NCI-H446 (cell line): ENCODE results near the gene ATP1B3.
"Not testable (repeated sequence)": the region's sequence is repeated elsewhere in the genome, so short reads cannot be mapped to it uniquely, and the experiment has no call there.

Source experiments
- DNase-seq, 2 experiments: peaks; one replicate each; lab custom pipeline; 2025; lab: John Stamatoyannopoulos, UW

The ATP1B3 gene

DNA sequence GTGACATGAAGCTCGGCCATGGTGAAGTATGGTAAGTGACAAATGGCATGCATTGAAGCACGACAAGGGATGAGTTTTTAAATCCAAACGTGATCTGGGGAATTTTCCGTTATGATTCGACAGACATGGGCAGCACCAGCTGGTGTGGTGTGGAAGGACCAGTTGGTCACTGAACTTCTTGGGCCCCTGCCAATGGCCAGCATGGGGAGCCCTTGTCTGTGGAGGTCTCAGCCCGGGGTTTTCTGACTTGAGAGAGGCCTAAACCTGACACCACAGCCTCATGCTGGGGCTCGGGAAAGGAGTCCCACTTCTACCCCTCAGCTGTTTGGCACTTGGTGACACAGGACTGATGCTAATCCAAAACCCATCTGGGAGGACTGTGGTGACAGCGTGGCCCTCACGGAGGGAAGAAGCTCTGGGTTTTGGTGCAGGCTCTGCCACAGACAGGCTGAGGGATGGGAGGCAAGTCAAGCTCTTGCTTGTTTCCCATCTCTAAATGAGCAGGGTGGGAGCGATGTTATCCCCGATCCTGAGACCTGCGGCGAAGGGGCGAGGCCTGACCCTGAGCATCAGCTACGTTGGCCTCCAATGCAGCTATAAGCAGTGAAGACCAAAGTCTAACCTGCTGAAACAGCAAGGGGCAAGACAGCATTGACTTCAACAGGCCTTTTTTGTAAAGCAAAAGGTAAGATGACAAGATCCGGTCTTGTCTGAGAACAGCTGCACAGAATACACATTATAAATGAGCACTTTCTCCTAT is 69.5 kb downstream of the ATP1B3 start:
- no peak for DNase-seq

DNA sequence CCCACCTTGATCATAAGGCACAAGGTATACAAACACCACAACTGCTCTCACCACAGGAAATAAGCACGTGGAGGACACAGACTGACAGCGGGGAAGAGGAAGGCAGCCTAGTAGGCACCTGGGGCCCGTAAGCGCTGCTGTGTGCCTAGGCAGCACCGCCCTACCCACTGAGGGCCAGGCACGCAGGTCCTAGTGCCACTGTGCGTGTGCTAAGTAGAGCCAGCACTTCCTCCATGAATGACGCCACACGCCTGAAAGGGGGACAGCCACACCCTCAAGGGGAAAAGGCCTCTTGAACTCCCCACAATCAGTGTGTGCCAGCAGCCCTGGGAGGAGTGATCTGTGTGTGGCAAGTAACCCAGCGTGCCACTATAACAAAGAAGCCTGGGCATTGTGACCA is 73.0 kb downstream of the ATP1B3 start:
- no peak for DNase-seq

- no peak for DNase-seq
Observed at GRCh38 chr3:141949972-141950371, 73.5 kb downstream of the ATP1B3 start.

- no peak for DNase-seq
Observed at GRCh38 chr3:141950572-141951493, 74.4 kb downstream of the ATP1B3 start.

DNA sequence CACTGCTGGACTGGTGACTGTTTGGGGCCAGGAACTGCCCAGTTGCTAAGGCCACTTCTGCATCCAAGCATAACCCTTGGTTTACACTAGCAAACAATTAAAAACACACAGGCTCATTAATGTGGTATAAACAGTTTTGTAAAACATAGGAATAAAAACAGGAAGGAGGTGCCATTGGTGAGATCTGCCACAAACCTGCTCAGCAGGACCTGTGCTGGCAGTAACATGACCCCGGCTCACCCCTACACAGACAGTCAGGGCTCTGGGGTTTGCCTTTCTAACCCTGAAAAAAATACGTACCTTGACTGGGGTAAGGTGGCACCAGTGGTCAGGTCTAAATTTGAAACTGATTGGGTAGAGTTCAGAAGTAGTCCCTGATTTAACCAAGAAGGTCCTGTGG is 76.2 kb downstream of the ATP1B3 start:
- no peak for DNase-seq

GRCh38 chr3:141955175-141955574 is 78.7 kb downstream of the ATP1B3 start:
- DNase-seq = no peak

DNA sequence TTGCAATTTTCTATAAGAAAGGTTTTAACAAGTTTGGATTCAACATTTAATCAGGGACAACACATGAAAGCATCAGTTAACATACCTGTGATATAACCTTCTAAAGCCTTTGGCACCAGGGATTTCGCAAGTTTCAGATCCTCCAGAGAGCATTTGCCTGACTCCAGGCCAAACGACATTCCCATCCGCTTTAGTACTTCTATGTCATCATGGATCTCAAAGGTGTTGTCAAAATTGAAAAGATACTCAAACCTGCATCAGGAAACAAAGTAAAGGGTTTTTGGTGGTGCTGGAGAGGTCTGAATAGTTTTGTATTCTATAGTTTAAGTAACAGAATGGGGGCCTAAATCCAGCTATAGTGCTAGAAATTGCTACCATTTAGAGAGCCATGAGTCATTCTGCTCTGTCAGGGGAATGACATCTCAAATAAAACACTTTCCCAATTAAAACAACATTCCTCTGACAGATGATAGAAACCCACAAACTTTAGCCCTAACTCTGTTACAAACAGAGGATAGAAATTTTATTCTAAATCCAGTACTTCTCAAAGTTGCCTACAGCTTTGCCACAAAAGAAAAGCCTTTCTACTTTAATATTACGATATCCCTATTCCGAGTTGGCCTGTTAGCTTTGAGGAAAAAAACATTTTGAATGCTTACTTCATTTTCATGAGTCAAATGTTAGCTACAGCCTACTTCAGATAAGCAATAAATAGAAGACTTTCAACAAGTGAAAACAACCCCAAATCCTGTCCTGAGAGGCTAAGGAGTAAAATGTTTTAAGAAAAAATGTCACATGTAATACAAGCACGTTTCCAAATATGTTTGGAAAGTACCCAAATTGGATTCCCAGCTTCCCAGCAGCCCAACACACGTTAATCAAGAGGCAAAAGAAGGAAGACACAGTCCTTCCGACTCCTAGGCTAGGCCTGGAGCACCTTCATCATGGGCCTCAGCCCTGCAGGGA is 83.4 kb downstream of the ATP1B3 start:
- DNase-seq = no peak

GRCh38 chr3:141960731-141961130 is 84.3 kb downstream of the ATP1B3 start:
- no peak for DNase-seq

DNA sequence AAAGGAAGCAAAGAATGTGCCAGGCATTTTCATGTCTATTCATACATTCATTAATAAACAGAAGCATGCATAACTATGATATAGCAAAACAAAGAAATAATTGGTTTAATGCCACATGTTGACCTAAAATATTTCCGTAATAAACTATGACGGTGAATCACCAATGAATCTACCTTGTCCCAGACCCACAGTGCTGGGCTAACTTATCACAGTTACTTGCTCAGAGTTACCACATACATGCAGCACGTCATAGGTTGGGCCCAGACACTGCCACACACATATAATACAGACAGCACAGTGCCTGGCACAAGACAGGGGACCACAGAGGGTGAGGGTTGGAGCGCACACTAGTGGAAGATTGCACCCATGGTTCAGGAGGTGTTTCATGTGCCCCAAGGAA is 86.9 kb downstream of the ATP1B3 start:
- no peak for DNase-seq

GRCh38 chr3:141965471-141965870 is 89.0 kb downstream of the ATP1B3 start:
- no peak for DNase-seq

GRCh38 chr3:141969711-141970110 is 93.3 kb downstream of the ATP1B3 start:
- no peak for DNase-seq

DNA sequence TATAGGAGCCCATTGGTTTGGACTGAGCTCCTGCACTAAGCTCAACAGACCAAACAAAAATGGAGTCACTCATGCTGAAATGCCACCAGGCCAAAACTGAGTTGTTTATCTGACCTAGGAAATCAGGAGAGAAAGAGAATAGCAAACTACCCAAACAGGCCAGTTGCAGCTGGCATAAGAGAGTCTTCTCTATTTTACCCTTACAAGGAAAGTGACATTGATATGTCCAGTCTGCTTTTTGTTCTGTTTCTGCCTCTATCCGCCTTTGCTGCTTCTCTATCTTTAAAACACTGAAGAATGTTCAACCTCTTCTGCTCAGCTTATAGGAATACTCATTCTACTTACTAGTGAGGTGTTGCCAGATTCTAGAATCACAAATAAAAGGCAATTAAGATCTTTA is 95.1 kb downstream of the ATP1B3 start:
- no peak for DNase-seq

DNA sequence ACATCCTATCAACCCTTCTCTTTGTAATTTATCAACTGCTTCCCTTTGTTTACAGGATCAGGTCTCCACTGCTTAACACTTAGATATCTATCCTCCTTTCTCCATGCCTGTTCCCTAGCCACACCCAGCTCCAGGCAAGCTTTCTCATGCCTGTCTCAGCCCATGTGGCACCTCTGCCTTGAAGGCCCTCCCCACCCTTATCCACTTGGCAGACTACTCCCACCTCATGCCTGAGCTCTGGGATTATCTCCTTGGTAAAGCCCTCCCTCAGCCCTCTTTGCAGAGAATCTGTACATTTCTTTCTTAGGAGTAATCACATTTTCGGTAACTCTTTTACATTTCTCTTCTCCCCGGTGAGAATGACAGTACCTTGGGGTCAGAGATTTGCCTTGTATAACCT is 96.0 kb downstream of the ATP1B3 start:
- DNase-seq = no peak

- not testable (repeated sequence) for DNase-seq
Observed at GRCh38 chr3:141974777-141975176, 98.3 kb downstream of the ATP1B3 start.
